ENCODE measurements around the gene MYO15A. TPM values are rescaled to one million over a fixed set of nuclear protein-coding genes. Genes with fewer than 3 reads are reported as not detected.

Gene MYO15A
- total RNA-seq, 1 donor from 2014 or later, result 0.52 TPM

GRCh38 chr17:18225642-18226283 is 117.2 kb downstream of the MYO15A start:
- H3K27me3 Mint-ChIP-seq (ENCODE audit: low read depth), result no peaks in the 10 kb centered on the region
- TF ChIP-seq, protein P1, sequence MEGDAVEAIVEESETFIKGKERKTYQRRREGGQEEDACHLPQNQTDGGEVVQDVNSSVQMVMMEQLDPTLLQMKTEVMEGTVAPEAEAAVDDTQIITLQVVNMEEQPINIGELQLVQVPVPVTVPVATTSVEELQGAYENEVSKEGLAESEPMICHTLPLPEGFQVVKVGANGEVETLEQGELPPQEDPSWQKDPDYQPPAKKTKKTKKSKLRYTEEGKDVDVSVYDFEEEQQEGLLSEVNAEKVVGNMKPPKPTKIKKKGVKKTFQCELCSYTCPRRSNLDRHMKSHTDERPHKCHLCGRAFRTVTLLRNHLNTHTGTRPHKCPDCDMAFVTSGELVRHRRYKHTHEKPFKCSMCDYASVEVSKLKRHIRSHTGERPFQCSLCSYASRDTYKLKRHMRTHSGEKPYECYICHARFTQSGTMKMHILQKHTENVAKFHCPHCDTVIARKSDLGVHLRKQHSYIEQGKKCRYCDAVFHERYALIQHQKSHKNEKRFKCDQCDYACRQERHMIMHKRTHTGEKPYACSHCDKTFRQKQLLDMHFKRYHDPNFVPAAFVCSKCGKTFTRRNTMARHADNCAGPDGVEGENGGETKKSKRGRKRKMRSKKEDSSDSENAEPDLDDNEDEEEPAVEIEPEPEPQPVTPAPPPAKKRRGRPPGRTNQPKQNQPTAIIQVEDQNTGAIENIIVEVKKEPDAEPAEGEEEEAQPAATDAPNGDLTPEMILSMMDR (IDR thresholded peaks at IDR 0.05), result no peak
- H3K4me1 Mint-ChIP-seq (ENCODE audit: low read depth), result peaks cover 28% of the 10 kb centered on the region
- no peak for DNase-seq (ENCODE audit: low spot score)
- H3K36me3 Mint-ChIP-seq (ENCODE audit: low read depth), result no peaks in the 10 kb centered on the region
- H3K27ac Mint-ChIP-seq (ENCODE audit: unreplicated experiment), result peak overlapping the region; percentile 88
- peak overlapping the region; percentile 98 for H3K4me3 Mint-ChIP-seq (ENCODE audit: unreplicated experiment)
- no peaks in the 10 kb centered on the region for H3K9me3 Mint-ChIP-seq (ENCODE audit: low read depth)

- no peaks in the 10 kb centered on the region for H3K9me3 Mint-ChIP-seq (ENCODE audit: low read depth)
- TF ChIP-seq, protein P1 (IDR thresholded peaks at IDR 0.05), result no peak
- H3K4me3 Mint-ChIP-seq (ENCODE audit: unreplicated experiment), result peak overlapping the region; percentile 98
- H3K36me3 Mint-ChIP-seq (ENCODE audit: low read depth), result no peaks in the 10 kb centered on the region
- H3K27ac Mint-ChIP-seq (ENCODE audit: unreplicated experiment), result peak overlapping the region; percentile 88
- H3K27me3 Mint-ChIP-seq (ENCODE audit: low read depth), result no peaks in the 10 kb centered on the region
- DNase-seq (ENCODE audit: low spot score), result no peak
- peaks cover 28% of the 10 kb centered on the region for H3K4me1 Mint-ChIP-seq (ENCODE audit: low read depth)
These were observed 117.9 kb downstream of the MYO15A start for GRCh38 chr17:18226284-18226945.

DNA sequence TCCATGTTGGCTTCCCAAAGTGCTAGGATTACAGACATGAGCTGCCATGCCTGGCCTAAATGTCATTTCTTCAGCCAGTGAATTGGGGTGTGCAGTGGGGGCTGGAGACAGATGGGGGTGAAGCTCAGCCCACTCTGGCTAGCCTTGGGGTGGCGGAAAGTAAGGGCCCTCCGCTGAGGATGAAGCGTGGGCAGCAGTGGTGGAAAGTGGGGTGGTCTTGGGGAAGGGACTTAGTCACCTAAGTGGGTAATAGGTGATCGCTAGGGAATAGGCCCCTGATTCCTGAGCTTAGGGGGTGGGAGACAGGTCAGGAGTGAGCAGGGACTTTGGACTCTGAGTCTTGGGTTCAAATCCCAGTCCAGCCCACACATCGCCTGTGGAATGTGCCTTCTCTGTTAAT is 119.1 kb downstream of the MYO15A start:
- H3K27ac Mint-ChIP-seq (ENCODE audit: unreplicated experiment), result no peak overlapping the region
- H3K9me3 Mint-ChIP-seq (ENCODE audit: low read depth), result no peaks in the 10 kb centered on the region
- TF ChIP-seq, protein P1 (IDR thresholded peaks at IDR 0.05), result no peak
- no peaks in the 10 kb centered on the region for H3K36me3 Mint-ChIP-seq (ENCODE audit: low read depth)
- H3K27me3 Mint-ChIP-seq (ENCODE audit: low read depth), result no peaks in the 10 kb centered on the region
- DNase-seq (ENCODE audit: low spot score), result no peak
- H3K4me3 Mint-ChIP-seq (ENCODE audit: unreplicated experiment), result no peak overlapping the region
- H3K4me1 Mint-ChIP-seq (ENCODE audit: low read depth), result peaks cover 28% of the 10 kb centered on the region

DNA sequence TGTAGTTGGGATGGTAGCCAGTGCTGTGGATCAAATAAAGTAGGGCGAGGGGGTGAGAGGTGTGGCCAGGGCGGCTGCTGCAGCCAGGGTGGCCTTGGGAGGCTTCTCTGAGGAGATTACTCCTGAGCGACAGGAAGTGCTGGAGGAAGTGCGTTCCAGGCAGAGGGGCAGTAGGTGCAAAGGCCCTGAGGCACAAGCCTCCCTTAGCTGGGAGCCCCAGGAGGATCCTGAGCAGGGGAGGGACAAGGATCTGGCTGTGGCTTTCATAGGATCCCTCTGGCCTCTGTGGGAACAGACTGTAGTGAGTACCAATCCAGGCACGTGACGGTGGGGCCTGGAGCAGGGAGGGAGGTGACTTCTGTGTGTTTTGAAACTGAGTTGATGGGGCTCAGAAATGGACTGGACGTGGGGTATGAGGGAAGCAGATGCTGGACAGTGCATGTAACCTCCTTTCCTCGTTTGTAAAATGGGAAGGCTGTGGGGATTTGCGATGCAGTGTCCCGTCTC is 119.7 kb downstream of the MYO15A start:
- Mint-ChIP-seq H3K9me3 (ENCODE audit: low read depth) (no peaks in the 10 kb centered on the region), H3K4me1 (ENCODE audit: low read depth) (peaks cover 28% of the 10 kb centered on the region), H3K27me3 (ENCODE audit: low read depth) (no peaks in the 10 kb centered on the region), H3K27ac (ENCODE audit: unreplicated experiment) (no peak overlapping the region), H3K36me3 (ENCODE audit: low read depth) (no peaks in the 10 kb centered on the region), H3K4me3 (ENCODE audit: unreplicated experiment) (no peak overlapping the region)
- TF ChIP-seq, protein P1 (IDR thresholded peaks at IDR 0.05), result no peak
- no peak for DNase-seq (ENCODE audit: low spot score)

- H3K9me3 Mint-ChIP-seq (ENCODE audit: low read depth), result no peaks in the 10 kb centered on the region
- H3K36me3 Mint-ChIP-seq (ENCODE audit: low read depth), result no peaks in the 10 kb centered on the region
- H3K27me3 Mint-ChIP-seq (ENCODE audit: low read depth), result no peaks in the 10 kb centered on the region
- peaks cover 28% of the 10 kb centered on the region for H3K4me1 Mint-ChIP-seq (ENCODE audit: low read depth)
- no peak overlapping the region for H3K27ac Mint-ChIP-seq (ENCODE audit: unreplicated experiment)
- TF ChIP-seq, protein P1 (IDR thresholded peaks at IDR 0.05), result no peak
- H3K4me3 Mint-ChIP-seq (ENCODE audit: unreplicated experiment), result no peak overlapping the region
- no peak for DNase-seq (ENCODE audit: low spot score)
These were observed 120.7 kb downstream of the MYO15A start for GRCh38 chr17:18229254-18229653.

Other genes with a start within 250 kb of the MYO15A start
- 55.0 to 60.2 TPM (median 56.1 TPM) in 3 replicates for gene TOM1L2, start 136.4 kb upstream of the MYO15A start, total RNA-seq
- gene DRC3, start 135.9 kb upstream of the MYO15A start, total RNA-seq, result 1.2 to 2.6 TPM (median 1.5 TPM) in 3 replicates
- gene ATPAF2, start 69.6 kb upstream of the MYO15A start, total RNA-seq, result 18.0 to 19.3 TPM (median 18.4 TPM) in 3 replicates
- 9.7 to 10.5 TPM (median 9.8 TPM) in 3 replicates for gene GID4, start 69.3 kb upstream of the MYO15A start, total RNA-seq
- 23.8 to 40.6 TPM (median 24.6 TPM) in 3 replicates for gene DRG2, start 20.8 kb upstream of the MYO15A start, total RNA-seq
- gene ALKBH5, start 75.1 kb downstream of the MYO15A start, total RNA-seq, result 101 to 110 TPM (median 108 TPM) in 3 replicates
- 38.7 to 41.8 TPM (median 39.0 TPM) in 3 replicates for gene LLGL1, start 116.9 kb downstream of the MYO15A start, total RNA-seq
- 228 to 244 TPM (median 230 TPM) in 3 replicates for gene FLII, start 150.0 kb downstream of the MYO15A start, total RNA-seq
- gene MIEF2, start 151.9 kb downstream of the MYO15A start, total RNA-seq, result 9.5 to 11.5 TPM (median 10.7 TPM) in 3 replicates
- gene TOP3A, start 206.2 kb downstream of the MYO15A start, total RNA-seq, result 37.3 to 49.4 TPM (median 37.7 TPM) in 3 replicates
- gene SMCR8, start 206.5 kb downstream of the MYO15A start, total RNA-seq, result 15.5 to 16.1 TPM (median 15.7 TPM) in 3 replicates

All from chondrocyte (in vitro differentiated cells).